PC-3 (cell line): Measurements from ENCODE around the gene PLEKHH1. TPM values are rescaled to one million over a fixed set of nuclear protein-coding genes. Genes with fewer than 3 reads are reported as not detected.

ENCODE experiments used
- ATAC-seq: fragments of 200-7000 bp; cut with Tn5 transposase; 2 replicates; pipeline ENCODE4 v1.9.1; 2020; ENCODE audit warnings: mild to moderate bottlenecking, moderate library complexity
- Bru-seq: library from RNA; stranded (reverse); fragments of 400-500 nt; gene quantifications from one replicate; lab custom pipeline; 2021; lab: Mats Ljungman, UMichigan
- BruChase-seq, 2 experiments: library from RNA; stranded (reverse); fragments of 400-500 nt; gene quantifications; one replicate each; lab custom pipeline; 2021; lab: Mats Ljungman, UMichigan
- BruUV-seq: library from RNA; stranded (reverse); fragments of 400-500 nt; replicated peaks from 2 replicates; lab custom pipeline; 2021; lab: Mats Ljungman, UMichigan
- CTCF ChIA-PET: fragments of 300-600 bp; sonication (Branson Sonifier 250); formaldehyde crosslinking; loops from one replicate; lab custom pipeline; 2022; ENCODE audit warnings: antibody characterized with exemption; lab: Charles Lee
- POLR2A ChIA-PET: fragments of 300-600 bp; sonication (Branson Sonifier 250); formaldehyde crosslinking; loops from one replicate; lab custom pipeline; 2022; ENCODE audit warnings: antibody characterized with exemption; ENCODE audit not compliant: unreplicated experiment; lab: Charles Lee
- DNase-seq: peaks from one replicate; pipeline ENCODE4 v3.0.0-alpha.2; 2015
- H2AFZ ChIP-seq: fragments of 300-600 bp; sonication (generic); 2 replicates; pipeline ENCODE4 v1.6.0; 2016; ENCODE audit warnings: antibody characterized with exemption, low read length
- H3F3A ChIP-seq: fragments of 300-600 bp; sonication (generic); one replicate; pipeline ENCODE4 v1.6.0; 2017; ENCODE audit warnings: antibody characterized with exemption, low read length, control low read depth, mild to moderate bottlenecking; ENCODE audit not compliant: unreplicated experiment
- H3K27ac ChIP-seq: fragments of 300-600 bp; sonication (generic); 2 replicates; pipeline ENCODE4 v1.5.1; 2016; ENCODE audit warnings: mild to moderate bottlenecking, low read length
- H3K27me3 ChIP-seq: fragments of 300-600 bp; sonication (generic); 2 replicates; pipeline ENCODE4 v1.6.1; 2016; ENCODE audit warnings: low read length, mixed read lengths
- H3K36me3 ChIP-seq: fragments of 300-600 bp; sonication (generic); 2 replicates; pipeline ENCODE4 v1.6.1; 2016; ENCODE audit warnings: low read depth, mixed run types, low read length, mixed read lengths
- H3K4me1 ChIP-seq: fragments of 300-600 bp; sonication (generic); 2 replicates; pipeline ENCODE4 v1.5.1; 2016; ENCODE audit warnings: low read length; ENCODE audit not compliant: insufficient read depth
- H3K4me2 ChIP-seq: fragments of 300-600 bp; sonication (generic); 2 replicates; pipeline ENCODE4 v1.6.0; 2016; ENCODE audit warnings: low read length
- H3K4me3 ChIP-seq: fragments of 300-600 bp; sonication (generic); 2 replicates; pipeline ENCODE4 v1.5.1; 2016; ENCODE audit warnings: mild to moderate bottlenecking, low read length, mixed read lengths
- H3K79me2 ChIP-seq: fragments of 300-600 bp; sonication (generic); 2 replicates; pipeline ENCODE4 v1.6.1; 2017; ENCODE audit warnings: low read length, mixed read lengths
- H3K9ac ChIP-seq: fragments of 300-600 bp; sonication (generic); 2 replicates; pipeline ENCODE4 v1.6.0; 2016; ENCODE audit warnings: mild to moderate bottlenecking, low read length
- H3K9me2 ChIP-seq: fragments of 300-600 bp; sonication (generic); replicated peaks from 2 replicates; pipeline ENCODE4 v1.6.1; 2016; ENCODE audit warnings: mixed run types, low read length, mixed read lengths
- H3K9me3 ChIP-seq: fragments of 300-600 bp; sonication (generic); 2 replicates; pipeline ENCODE4 v1.6.1; 2016; ENCODE audit warnings: low read length, mixed read lengths
- H4K20me1 ChIP-seq: fragments of 300-600 bp; sonication (generic); 2 replicates; pipeline ENCODE4 v1.6.1; 2016; ENCODE audit warnings: low read length, mixed read lengths
- EZH2 ChIP-seq: fragments of 300-600 bp; sonication (generic); IDR thresholded peaks from one replicate; pipeline ENCODE4 v1.6.1; 2017; ENCODE audit warnings: antibody characterized with exemption, mild to moderate bottlenecking, low read length; ENCODE audit not compliant: unreplicated experiment
- EZH2phosphoT487 ChIP-seq: fragments of 300-600 bp; sonication (generic); IDR thresholded peaks from 2 replicates; pipeline ENCODE4 v1.6.1; 2018; ENCODE audit warnings: mild to moderate bottlenecking, antibody characterized with exemption, low read length, borderline replicate concordance
- intact Hi-C: fragments of 100-400 bp; cut with micrococcal nuclease; formaldehyde crosslinking; loops from 2 replicates; pipeline ENCODE4 v1.9.0; 2023
- long read RNA-seq: library from polyadenylated mRNA; unstranded; transcript quantifications from one replicate; pipeline ENCODE4 v2.0.0, GENCODE V29; 2021; ENCODE audit not compliant: unreplicated experiment
- total RNA-seq: library from RNA; depleted of rRNA; stranded (reverse); fragments of >200 nt; gene quantifications from 2 replicates; pipeline ENCODE4 v1.2.3, GENCODE V29; 2014; rRNA removed
- TF ChIP-seq, protein P1 (sequence below): fragments of 300-600 bp; sonication (generic); conservative IDR thresholded peaks from 2 replicates; pipeline ENCODE4 v1.5.1; 2017; ENCODE audit warnings: antibody characterized with exemption, low read depth, mild to moderate bottlenecking, low read length

The PLEKHH1 gene
- total RNA-seq (6.2 and 11.1 TPM in 2 replicates), Bru-seq, nascent RNA (percentile 54 among the genes with signal in this experiment), BruChase-seq, experiment 1, labeled RNA remaining after a 6-hour chase (percentile 59 among the genes with signal in this experiment), BruChase-seq, experiment 2, labeled RNA remaining after a 2-hour chase (percentile 51 among the genes with signal in this experiment)
- long read RNA-seq, partial matches to known transcripts, result 3 of 5 reads
- long read RNA-seq, other reads (novel, unspliced or antisense), result 2 of 5 reads

DNA sequence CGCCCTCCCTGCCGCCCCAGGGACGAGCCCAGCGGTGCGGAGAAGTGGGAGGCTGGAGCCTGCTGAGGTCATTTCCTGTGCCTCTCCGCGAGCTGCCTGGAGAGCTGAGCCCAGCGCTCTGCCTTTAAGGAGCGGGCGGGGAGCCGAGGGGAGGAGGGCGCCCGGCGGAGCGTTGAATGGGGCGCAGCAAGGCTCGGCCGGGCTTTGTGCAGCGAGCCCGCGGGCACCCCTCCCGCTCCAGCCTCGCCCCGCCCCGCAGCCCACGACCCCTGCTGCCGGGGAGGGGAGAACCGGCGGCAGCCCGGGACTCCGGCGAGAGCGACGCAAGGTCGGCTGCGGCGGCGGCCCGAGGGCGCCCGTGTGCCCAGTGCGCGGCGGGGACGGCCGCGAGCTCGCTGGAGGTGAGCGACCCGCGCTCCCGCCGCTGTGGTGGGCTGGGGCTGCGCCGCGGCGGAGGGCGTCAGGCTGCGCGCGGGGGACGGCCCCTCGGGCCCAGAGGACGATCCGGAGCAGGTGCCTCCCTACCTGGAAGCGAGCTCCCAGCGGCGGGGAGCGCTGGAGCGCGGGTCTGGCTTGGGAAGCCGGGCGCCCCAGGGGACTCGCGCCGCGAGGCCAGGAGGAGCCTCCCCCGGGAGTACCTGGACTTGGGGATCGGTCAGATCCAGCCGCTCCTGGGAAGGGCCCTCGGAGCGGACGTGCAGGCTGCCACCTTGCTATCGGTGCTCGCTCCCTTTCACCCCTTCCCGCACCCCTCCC, at the start of gene PLEKHH1:
Gene PLEKHH1, plus strand, starts transcription at position 293 of the 756 bp plus-strand sequence. CDS start 8,578 bp downstream, outside the sequence.
- H3F3A ChIP-seq, result no peaks in the 10 kb centered on the region
- no peaks in the 10 kb centered on the region for H3K27me3 ChIP-seq
- no TSS peak for BruUV-seq
- H2AFZ ChIP-seq, result peak within 1 kb of the TSS; percentile 99
- no peaks in the 10 kb centered on the region for H4K20me1 ChIP-seq
- DNase-seq (peak; percentile 80), ATAC-seq (peak; percentile 92)
- H3K9me2 ChIP-seq, result no peaks in the 10 kb centered on the region
- POLR2A ChIA-PET, result no interaction called here
- CTCF ChIA-PET, result interaction anchor here (0.6 to 1.7 kb wide), 6 partner anchors 9 to 171 kb away, joined by 3 to 10 read pairs (median 3); no protein-coding TSS in a partner anchor
- H3K79me2 ChIP-seq, result no peaks in the 10 kb centered on the region
- H3K27ac ChIP-seq, result no peak within 1 kb of the TSS
- peak within 1 kb of the TSS; percentile 63 for H3K9ac ChIP-seq
- peak within 1 kb of the TSS; percentile 79 for H3K4me3 ChIP-seq
- H3K9me3 ChIP-seq, result no peaks in the 10 kb centered on the region
- H3K36me3 ChIP-seq, result no peaks in the 10 kb centered on the region
- peaks cover 6% of the 10 kb centered on the region; the same call in 1 of the 2 replicates for H3K4me1 ChIP-seq
- no peak for TF ChIP-seq EZH2
- TF ChIP-seq EZH2phosphoT487, result no peak
- TF ChIP-seq, protein P1, sequence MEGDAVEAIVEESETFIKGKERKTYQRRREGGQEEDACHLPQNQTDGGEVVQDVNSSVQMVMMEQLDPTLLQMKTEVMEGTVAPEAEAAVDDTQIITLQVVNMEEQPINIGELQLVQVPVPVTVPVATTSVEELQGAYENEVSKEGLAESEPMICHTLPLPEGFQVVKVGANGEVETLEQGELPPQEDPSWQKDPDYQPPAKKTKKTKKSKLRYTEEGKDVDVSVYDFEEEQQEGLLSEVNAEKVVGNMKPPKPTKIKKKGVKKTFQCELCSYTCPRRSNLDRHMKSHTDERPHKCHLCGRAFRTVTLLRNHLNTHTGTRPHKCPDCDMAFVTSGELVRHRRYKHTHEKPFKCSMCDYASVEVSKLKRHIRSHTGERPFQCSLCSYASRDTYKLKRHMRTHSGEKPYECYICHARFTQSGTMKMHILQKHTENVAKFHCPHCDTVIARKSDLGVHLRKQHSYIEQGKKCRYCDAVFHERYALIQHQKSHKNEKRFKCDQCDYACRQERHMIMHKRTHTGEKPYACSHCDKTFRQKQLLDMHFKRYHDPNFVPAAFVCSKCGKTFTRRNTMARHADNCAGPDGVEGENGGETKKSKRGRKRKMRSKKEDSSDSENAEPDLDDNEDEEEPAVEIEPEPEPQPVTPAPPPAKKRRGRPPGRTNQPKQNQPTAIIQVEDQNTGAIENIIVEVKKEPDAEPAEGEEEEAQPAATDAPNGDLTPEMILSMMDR, result no peak
- peak within 1 kb of the TSS; percentile 88 for H3K4me2 ChIP-seq
- intact Hi-C loops, result loop anchor here (2.0 kb wide), 1 partner anchor 106 kb away; no protein-coding TSS in a partner anchor

DNA sequence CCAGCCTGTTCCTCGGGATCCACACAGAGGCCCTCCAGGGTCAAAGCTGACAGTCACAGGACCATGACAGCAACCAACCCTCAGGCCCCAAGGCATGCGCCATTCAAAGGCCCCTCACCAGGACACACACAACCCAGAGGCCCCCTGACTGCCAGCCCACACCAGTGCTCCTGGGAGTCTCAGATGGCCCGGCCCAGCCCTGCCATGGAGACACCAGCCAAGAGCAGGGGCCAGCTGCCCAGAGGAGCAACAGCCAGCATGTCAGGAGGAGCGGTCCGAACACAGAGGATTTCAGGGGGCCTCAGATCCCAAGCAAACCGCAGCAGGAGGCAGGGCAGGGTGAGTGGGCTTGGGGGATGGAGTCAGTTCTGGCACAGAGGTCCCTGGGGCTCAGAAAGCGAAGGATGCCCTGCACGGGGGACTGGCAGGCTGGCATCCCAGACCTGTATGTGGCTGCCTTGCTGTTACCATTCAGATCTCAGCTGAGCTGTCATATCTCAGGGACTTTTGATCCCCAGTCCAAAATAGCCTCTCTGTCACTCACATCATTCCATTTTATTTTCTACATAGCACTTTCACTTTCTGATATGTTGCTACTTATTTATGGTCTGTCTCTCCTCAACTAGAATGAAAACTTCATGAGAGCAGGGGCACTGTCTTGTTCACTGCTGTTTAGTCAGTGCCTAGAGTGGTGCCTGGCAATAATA, 49.4 kb upstream of the PLEKHH1 start:
- H3F3A ChIP-seq, result no peaks in the 10 kb centered on the region
- H3K9ac ChIP-seq, result no peak overlapping the region
- no peaks in the 10 kb centered on the region for H3K9me2 ChIP-seq
- ChIA-PET POLR2A (no interaction called here), CTCF (no interaction called here)
- no peaks in the 10 kb centered on the region for H4K20me1 ChIP-seq
- no TSS peak for BruUV-seq
- TF ChIP-seq EZH2phosphoT487 (no peak), EZH2 (no peak)
- TF ChIP-seq, protein P1, result no peak
- no peak overlapping the region for H3K4me2 ChIP-seq
- H3K27ac ChIP-seq, result no peak overlapping the region
- H3K79me2 ChIP-seq, result no peaks in the 10 kb centered on the region
- intact Hi-C loops, result no loop called here
- ATAC-seq, result no peak
- DNase-seq, result no peak
- H3K4me3 ChIP-seq, result no peak overlapping the region
- no peaks in the 10 kb centered on the region for H3K4me1 ChIP-seq
- H3K36me3 ChIP-seq, result no peaks in the 10 kb centered on the region
- H3K27me3 ChIP-seq, result no peaks in the 10 kb centered on the region
- no peaks in the 10 kb centered on the region for H3K9me3 ChIP-seq
- no peak overlapping the region for H2AFZ ChIP-seq
